ENCODE data around the gene EDEM2. TPM values are rescaled to one million over a fixed set of nuclear protein-coding genes. Genes with fewer than 3 reads are reported as not detected.
A peak's percentile ranks its signal among the peaks of the same experiment; 100 is the strongest.

EDEM2 gene
- total and polyA plus RNA-seq, 2 of the 13 experiments (the other 11 are each of a cell fraction or from before 2014, with no cell fraction given) = 33.1 to 46.9 TPM

GRCh38 chr20:35133735-35134134 lies 13.4 kb downstream of the EDEM2 start (continued):
- TF ChIP-seq THAP9 (CRISPR knock-in tag; IDR thresholded peaks at IDR 0.05; ENCODE audit: borderline replicate concordance) = no peak
- peak; percentile 79; the same call in 1 of the 2 replicates for TF ChIP-seq ZNF768 (CRISPR knock-in tag; IDR thresholded peaks at IDR 0.05)
- no peak for TF ChIP-seq SIN3B (IDR thresholded peaks at IDR 0.05; ENCODE audit: low read length)
- no peak for TF ChIP-seq ZNF782 (CRISPR knock-in tag; IDR thresholded peaks at IDR 0.05; ENCODE audit: borderline replicate concordance)
- TF ChIP-seq KAT7 (CRISPR knock-in tag; IDR thresholded peaks at IDR 0.05; ENCODE audit: borderline replicate concordance) = no peak
- TF ChIP-seq MAFK (conservative IDR thresholded peaks at IDR 0.05 in 1 of 2, IDR thresholded peaks at IDR 0.05 in 1 of 2; ENCODE audit: low read length in 2 of 2) = 0 out of 4 replicates have a peak, but pooled peaks of 1 of the 2 experiments have one; percentile 16
- TF ChIP-seq ZNF33A (CRISPR knock-in tag; IDR thresholded peaks at IDR 0.05; ENCODE audit: borderline replicate concordance) = no peak
- TF ChIP-seq ZFP36L2 (CRISPR knock-in tag; IDR thresholded peaks at IDR 0.05) = no peak
- no peak for TF ChIP-seq TMF1 (CRISPR knock-in tag; IDR thresholded peaks at IDR 0.05; ENCODE audit: low read depth)
- peak; percentile 47 for TF ChIP-seq ZMYM3 (CRISPR knock-in tag; IDR thresholded peaks at IDR 0.05)
- no peak for TF ChIP-seq ZNF18 (CRISPR knock-in tag; IDR thresholded peaks at IDR 0.05; ENCODE audit: insufficient replicate concordance)
- peak; percentile 23 for TF ChIP-seq ZFP36 (IDR thresholded peaks at IDR 0.05; ENCODE audit: borderline replicate concordance, low read depth, low read length, partially characterized antibody)
- TF ChIP-seq DNMT1 (CRISPR knock-in tag; IDR thresholded peaks at IDR 0.05) = no peak
- no peak for TF ChIP-seq ZFP90 (CRISPR knock-in tag; IDR thresholded peaks at IDR 0.05; ENCODE audit: borderline replicate concordance)

Measured in HepG2 (cell line).